ENCODE data around the gene SLC12A4. TPM values are rescaled to one million over a fixed set of nuclear protein-coding genes. Genes with fewer than 3 reads are reported as not detected.

Gene SLC12A4
- polyA plus RNA-seq, 12 donors = 28.2 to 51.5 (median 40.7) TPM; not detected in 1

- no peak for DNase-seq
These were observed 71.2 kb downstream of the SLC12A4 start for GRCh38 chr16:67897231-67897630.

DNA sequence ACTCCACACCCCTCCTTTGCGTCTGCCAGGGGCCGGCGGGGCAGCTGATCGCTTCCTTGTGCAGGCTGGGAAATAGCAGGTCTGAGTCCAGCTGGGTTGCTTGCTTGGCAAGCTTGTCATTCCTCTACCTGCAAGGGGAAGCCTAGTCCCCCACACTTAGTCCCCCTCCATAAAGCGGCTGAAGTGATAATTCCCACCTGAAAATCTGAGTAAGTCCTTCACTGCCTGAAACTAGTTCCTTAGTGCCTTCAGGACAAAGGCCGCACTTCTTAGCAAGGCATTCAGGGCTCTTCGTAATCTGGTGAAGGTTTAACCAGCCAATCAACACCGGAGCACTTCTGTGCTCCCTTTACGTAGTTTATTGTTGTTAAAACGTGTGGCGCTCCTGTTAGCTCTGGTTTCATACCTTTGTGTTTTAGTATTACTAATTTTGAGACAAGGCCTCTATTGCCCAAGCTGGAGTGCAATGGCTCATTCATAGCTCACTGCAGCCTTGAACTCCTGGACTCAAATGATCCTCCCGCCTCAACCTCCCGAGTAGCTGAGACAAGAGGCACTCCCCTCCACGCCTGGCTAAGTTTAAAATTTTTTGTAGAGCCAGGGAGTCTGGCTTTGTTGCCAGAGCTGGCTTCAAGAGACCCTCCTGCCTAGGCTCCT, 74.6 kb downstream of the SLC12A4 start:
- no peak for DNase-seq

Other genes starting within 250 kb of the SLC12A4 start
- 10 to 100 TPM in 11 of 12 donors, not detected in 1; 10.2 to 29.8 (median 13.1) TPM for gene GFOD2, start 249.3 kb downstream of the SLC12A4 start, polyA plus RNA-seq (ENCODE audit: insufficient read length in 12 of 12)
- gene RANBP10, start 162.1 kb downstream of the SLC12A4 start, polyA plus RNA-seq (ENCODE audit: insufficient read length in 12 of 12) = 10 to 100 TPM in 11 of 12 donors, not detected in 1; 15.0 to 31.8 (median 21.2) TPM
- gene TSNAXIP1, start 161.7 kb downstream of the SLC12A4 start, polyA plus RNA-seq (ENCODE audit: insufficient read length in 12 of 12) = 1 to 10 TPM in 7 of 12 donors, under 1 TPM in 3, not detected in 2; 0.83 to 5.0 (median 1.3) TPM
- 10 to 100 TPM in 11 of 12 donors, not detected in 1; 11.8 to 25.6 (median 22.2) TPM for gene THAP11, start 126.3 kb downstream of the SLC12A4 start, polyA plus RNA-seq (ENCODE audit: insufficient read length in 12 of 12)
- 1,000 to 10,000 TPM in 1 of 12 donors, 100 to 1,000 TPM in 11; 111 to 1,287 (median 122) TPM for gene NUTF2, start 121.7 kb downstream of the SLC12A4 start, polyA plus RNA-seq (ENCODE audit: insufficient read length in 12 of 12)
- gene CENPT, start 120.9 kb downstream of the SLC12A4 start, polyA plus RNA-seq (ENCODE audit: insufficient read length in 12 of 12) = 10 to 100 TPM in 11 of 12 donors, not detected in 1; 27.3 to 61.6 (median 32.4) TPM
- 100 to 1,000 TPM in 5 of 12 donors, 10 to 100 TPM in 7; 40.4 to 146 (median 96.8) TPM for gene EDC4, start 95.6 kb downstream of the SLC12A4 start, polyA plus RNA-seq (ENCODE audit: insufficient read length in 12 of 12)
- gene NRN1L, start 83.8 kb downstream of the SLC12A4 start, polyA plus RNA-seq (ENCODE audit: insufficient read length in 12 of 12) = 1 to 10 TPM in 1 of 12 donors, under 1 TPM in 6, not detected in 5; 0.37 to 1.7 (median 0.74) TPM
- 10 to 100 TPM in 11 of 12 donors, not detected in 1; 15.6 to 32.5 (median 21.0) TPM for gene PSKH1, start 75.4 kb downstream of the SLC12A4 start, polyA plus RNA-seq (ENCODE audit: insufficient read length in 12 of 12)
- gene CTRL, start 36.8 kb downstream of the SLC12A4 start, polyA plus RNA-seq (ENCODE audit: insufficient read length in 12 of 12) = 1 to 10 TPM in 10 of 12 donors, not detected in 2; 1.2 to 5.8 (median 4.3) TPM
- gene PSMB10, start 31.8 kb downstream of the SLC12A4 start, polyA plus RNA-seq (ENCODE audit: insufficient read length in 12 of 12) = 10 to 100 TPM in 11 of 12 donors, not detected in 1; 18.9 to 28.5 (median 23.1) TPM
- gene LCAT, start 24.5 kb downstream of the SLC12A4 start, polyA plus RNA-seq (ENCODE audit: insufficient read length in 12 of 12) = 10 to 100 TPM in 11 of 12 donors, not detected in 1; 15.7 to 39.5 (median 18.8) TPM
- gene DPEP3, start 11.9 kb upstream of the SLC12A4 start, polyA plus RNA-seq (ENCODE audit: insufficient read length in 12 of 12) = under 1 TPM in 2 of 12 donors, not detected in 10; 0.08 to 0.13 TPM
- gene DPEP2, start 30.8 kb upstream of the SLC12A4 start, polyA plus RNA-seq (ENCODE audit: insufficient read length in 12 of 12) = 1 to 10 TPM in 6 of 12 donors, under 1 TPM in 4, not detected in 2; 0.63 to 2.2 (median 1.3) TPM
- not detected for gene DPEP2NB, start 47.3 kb upstream of the SLC12A4 start, polyA plus RNA-seq (ENCODE audit: insufficient read length in 12 of 12)
- 1 to 10 TPM in 10 of 12 donors, not detected in 2; 3.7 to 6.5 (median 5.3) TPM for gene DDX28, start 54.6 kb upstream of the SLC12A4 start, polyA plus RNA-seq (ENCODE audit: insufficient read length in 12 of 12)
- gene DUS2, start 54.6 kb upstream of the SLC12A4 start, polyA plus RNA-seq (ENCODE audit: insufficient read length in 12 of 12) = 10 to 100 TPM in 7 of 12 donors, 1 to 10 TPM in 3, not detected in 2; 9.8 to 13.9 (median 11.8) TPM
- 10 to 100 TPM in 11 of 12 donors, not detected in 1; 28.3 to 34.3 (median 30.7) TPM for gene NFATC3, start 116.7 kb upstream of the SLC12A4 start, polyA plus RNA-seq (ENCODE audit: insufficient read length in 12 of 12)